Sciatic nerve (tissue), 2 donors: ENCODE data around the gene GBGT1. TPM values are rescaled to one million over a fixed set of nuclear protein-coding genes. Genes with fewer than 3 reads are reported as not detected.

ENCODE experiments used
- ATAC-seq: fragments of 200-7000 bp; cut with Tn5 transposase; one replicate; pipeline ENCODE4 v1.9.1; 2020; ENCODE audit warnings: mild to moderate bottlenecking, moderate library complexity
- DNase-seq: peaks from one replicate; pipeline ENCODE4 v3.0.0-alpha.2; 2020; ENCODE audit warnings: low spot score
- intact Hi-C: fragments of 100-400 bp; cut with DNase I; formaldehyde crosslinking; loops from one replicate; pipeline ENCODE4 v1.14.2; 2022
- total RNA-seq: library from RNA; stranded (reverse); fragmentation: NEBNext Ultra II Directional; extraction: Animal tissue kit (Norgen Biotek cat#: 25700); gene quantifications from one replicate; pipeline ENCODE4 v1.2.1, GENCODE V29; 2021
- donor health status: DM: no; HTN: no; CAD: no.
- donor health status: DM: no; HTN: no; CAD: no.

Gene GBGT1
- total RNA-seq, 1 donor from 2014 or later = 23.2 TPM

- DNase-seq (no peak), ATAC-seq (no peak)
- intact Hi-C loops = no loop called here
Observed at GRCh38 chr9:133134388-133135145, 29.1 kb downstream of the GBGT1 start.

DNA sequence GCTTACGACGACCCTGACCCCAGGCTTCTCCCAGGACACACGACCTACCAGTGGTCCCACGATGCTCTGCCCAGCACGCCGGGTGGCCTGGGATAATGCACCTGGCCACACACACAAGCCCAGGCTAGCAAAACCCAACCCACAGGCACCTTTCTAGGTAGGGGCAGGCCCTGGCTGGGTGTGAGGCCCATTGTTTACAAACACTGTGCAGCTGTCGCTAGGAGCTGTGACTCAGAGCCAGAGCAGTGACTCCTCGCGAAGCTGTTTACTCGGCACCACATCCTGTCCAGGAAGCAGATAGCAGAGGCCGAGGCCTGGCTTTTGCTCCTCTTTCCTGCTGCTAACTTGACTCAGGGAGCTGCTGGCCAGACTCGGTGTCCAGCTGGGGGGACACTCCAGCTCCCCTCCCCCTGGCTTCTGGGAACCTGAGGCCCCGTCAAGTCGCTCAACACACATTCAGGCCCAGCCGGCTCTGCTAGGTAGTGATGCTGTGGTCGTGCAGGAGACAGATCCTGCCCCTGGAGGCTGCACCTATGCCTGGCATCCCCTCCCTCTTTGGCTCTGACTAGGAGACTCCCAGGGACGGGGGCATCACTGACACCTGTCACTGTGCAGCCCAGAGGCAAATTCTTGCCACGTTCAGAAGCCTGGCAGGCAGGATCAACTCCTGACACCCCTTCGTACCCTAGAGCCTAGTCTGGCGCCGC is 29.9 kb downstream of the GBGT1 start:
- intact Hi-C loops = no loop called here

DNA sequence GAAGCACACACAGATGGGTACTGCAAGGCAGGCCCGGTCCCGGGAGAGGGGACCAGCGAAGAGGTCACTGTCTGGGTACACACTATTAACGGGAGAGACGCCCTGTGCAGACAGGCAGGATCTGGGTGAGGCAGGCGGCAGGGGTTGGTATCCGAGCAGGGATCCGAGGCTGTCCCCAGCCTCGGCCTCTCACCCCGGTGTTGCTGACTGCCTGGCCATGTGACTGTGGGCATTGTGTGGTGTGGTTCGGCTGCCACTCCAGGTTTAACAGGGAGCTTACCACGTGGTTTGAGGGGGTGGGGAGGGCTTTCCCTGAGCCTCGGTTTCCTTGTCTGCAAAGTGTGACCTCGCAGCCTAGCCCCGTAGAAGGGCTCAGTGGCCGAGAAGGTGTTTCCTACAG is 31.5 kb downstream of the GBGT1 start:
- intact Hi-C loops = no loop called here
- ATAC-seq = no peak
- DNase-seq = no peak

More for the DNA sequence above, 29.9 kb downstream of the GBGT1 start:
- peak; percentile 88 for ATAC-seq
- DNase-seq = no peak

- ATAC-seq = no peak
- intact Hi-C loops = no loop called here
- no peak for DNase-seq
Observed at GRCh38 chr9:133131506-133131905, 32.2 kb downstream of the GBGT1 start.

DNA sequence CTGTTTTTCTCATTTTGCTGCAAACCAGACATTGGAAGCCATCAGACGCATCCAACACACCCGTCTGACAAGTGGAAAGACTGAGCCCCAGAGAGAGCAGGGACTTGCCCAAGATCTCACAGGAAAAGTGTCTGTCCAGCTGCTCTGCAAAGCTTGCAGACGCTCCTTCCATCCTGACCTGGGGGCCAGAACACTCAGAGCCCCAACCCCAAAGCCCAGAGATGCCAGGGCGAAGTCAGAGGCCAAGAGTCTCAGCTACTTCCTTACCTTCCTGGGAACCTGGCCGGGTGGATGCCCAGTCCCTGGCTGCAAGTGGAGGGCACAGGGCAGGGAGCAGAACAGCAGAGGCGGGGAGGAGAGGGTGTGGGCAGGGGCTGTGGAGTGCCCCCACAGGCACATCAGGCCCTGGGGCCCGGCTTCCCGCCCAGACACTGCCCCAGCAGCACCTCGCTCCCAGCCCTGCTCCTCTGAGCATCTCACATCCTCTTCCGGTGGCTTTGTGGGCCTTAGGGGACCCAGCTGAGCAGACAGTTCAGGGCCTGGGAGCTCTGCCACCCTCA is 32.9 kb downstream of the GBGT1 start:
- intact Hi-C loops = no loop called here
- no peak for ATAC-seq
- DNase-seq = no peak

DNA sequence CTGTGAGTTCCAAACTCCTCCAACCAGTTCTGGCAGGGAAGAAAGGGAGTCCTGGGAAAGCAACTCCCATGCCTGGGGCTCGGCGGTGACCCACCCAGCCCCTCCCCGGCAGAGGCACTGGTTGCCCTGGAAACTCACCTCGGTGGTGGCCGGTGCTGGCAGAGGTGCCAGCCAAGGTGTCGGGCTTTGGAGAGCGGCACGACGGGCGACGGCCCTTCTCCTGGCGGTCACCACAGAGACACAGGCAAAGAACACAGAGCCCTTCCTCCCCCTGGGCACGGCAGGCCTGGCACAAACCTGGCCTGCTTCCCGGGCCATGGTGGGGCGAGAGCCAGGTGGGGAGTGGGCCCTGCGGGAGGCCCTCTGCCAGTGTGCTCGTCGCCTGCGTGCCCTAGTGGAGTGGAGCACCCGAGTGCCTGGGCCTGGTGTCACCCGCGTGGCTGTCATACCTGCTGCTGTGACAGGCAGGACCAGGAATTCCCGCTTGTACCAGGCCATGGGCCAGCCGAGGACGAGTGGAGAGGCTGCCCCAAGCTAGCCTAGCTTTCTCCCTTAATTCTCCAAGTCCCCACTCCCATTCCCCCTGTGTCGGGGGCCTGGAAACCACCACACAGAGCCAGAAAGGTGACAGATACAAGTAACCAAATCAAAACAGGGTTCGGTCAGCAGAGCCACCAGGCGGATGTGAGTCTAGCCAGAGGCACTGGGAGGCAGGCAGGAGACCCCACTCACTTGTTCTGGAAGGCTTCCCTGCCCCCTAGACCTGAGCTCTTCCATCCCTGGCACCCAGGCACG is 34.5 kb downstream of the GBGT1 start:
- DNase-seq = no peak
- intact Hi-C loops = no loop called here
- no peak for ATAC-seq

DNA sequence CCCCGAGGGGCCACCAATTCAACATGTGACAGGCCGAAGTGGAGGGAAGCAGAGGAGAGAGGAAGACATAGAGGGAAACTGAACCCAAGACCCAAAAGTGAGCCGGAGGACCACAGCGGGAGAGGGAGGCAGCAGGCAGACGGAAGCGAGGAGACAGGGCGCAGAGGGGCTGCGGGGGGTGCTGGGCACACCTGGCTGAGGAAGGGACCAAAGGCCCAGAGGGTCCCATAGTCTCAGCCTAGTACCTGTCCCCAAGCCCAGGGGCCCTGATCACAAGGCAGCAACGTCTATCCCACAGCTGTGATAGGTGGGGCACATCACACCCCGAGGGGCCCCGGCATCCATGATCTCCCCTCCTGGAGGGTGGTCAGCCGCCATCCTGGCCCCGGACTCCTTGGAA is 35.6 kb downstream of the GBGT1 start:
- no peak for DNase-seq
- intact Hi-C loops = no loop called here
- ATAC-seq = no peak

DNA sequence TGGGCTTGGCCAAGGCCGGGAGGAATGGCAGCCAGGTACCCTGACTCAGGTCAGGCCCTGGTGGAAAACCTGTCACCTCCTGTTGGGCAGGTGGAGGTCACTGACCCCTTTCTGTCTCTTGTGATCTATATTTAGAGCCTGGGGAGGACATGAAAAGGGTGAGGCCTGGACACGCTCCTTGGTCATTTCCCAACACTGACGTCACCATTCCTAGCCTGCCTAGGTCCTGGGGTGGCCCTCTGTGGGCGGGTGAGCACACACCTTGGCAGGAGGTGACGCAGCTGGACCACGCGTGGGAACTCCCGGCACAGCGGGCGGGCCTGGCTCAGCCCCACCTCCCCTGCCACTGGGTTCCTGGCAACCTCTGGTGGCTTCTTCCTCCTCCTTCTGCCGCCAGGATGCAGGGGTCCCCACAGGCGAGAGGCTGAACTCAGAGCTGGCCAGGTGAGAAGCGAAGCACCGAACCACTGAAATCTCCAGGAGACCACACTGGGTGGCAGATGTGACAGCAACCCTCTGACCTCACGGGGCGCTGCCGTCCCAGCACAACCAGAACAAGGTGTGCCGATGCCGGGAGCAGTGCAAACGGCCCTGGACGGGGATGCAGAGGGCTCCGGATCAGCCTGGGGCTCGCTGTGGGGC is 36.3 kb downstream of the GBGT1 start:
- intact Hi-C loops = no loop called here
- DNase-seq (no peak), ATAC-seq (peak; percentile 43)

GRCh38 chr9:133126697-133127339 is 36.9 kb downstream of the GBGT1 start:
- ATAC-seq = peak; percentile 53
- intact Hi-C loops = no loop called here
- no peak for DNase-seq

GRCh38 chr9:133125941-133126696 is 37.6 kb downstream of the GBGT1 start:
- intact Hi-C loops = no loop called here
- DNase-seq (no peak), ATAC-seq (peak; percentile 71)

- ATAC-seq (no peak), DNase-seq (no peak)
- intact Hi-C loops = no loop called here
Observed at GRCh38 chr9:133124907-133125275, 38.8 kb downstream of the GBGT1 start.

- intact Hi-C loops = no loop called here
- no peak for ATAC-seq
- no peak for DNase-seq
Observed at GRCh38 chr9:133124123-133124906, 39.4 kb downstream of the GBGT1 start.

DNA sequence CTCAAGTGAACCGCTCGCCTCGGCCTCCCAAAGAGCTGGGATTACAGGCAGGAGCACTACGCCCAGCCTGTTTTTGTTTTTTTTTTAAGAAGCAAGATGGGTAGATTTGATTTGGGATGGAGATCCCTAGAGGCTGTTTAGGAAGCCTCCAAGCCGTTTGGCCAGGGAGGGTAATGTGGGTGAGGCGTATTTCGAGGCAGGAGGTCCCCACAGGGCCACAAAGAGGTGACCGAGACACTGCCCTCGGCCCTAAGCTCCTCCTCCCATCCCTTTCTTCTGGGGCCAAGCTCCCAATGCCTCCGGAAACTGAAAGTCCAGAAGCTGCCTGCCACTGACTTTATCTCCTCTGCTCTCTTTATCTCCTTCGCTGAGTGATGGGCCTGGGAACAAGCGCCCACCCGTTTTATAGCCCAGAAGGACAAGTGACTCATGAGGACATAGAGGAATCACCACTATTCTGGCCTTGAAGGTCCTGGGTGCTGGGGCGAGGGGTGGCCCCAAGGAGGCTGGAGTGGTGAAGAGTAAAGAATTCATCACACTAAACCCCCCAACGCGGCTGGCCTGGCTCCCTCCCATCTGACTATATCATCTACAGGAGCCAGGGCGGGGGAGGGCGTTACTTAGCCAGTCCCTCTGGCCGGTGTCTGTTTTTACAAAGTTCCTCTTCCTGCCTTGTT is 40.6 kb downstream of the GBGT1 start:
- no peak for DNase-seq
- ATAC-seq = peak; percentile 3

DNA sequence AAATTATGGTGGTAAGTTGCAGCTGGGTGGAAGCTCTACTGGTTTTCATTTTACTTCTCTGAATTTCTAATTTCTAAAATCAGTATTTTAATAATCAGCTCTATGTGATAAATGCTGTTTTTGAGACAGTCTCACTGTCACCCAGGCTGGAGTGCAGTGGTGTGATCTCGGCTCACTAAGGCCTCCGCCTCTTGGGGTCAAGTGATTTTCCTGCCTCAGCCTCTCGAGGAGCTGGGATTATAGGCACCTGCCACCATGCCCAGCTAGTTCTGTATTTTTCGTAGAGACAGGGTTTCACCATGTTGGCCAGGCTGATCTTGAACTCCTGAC is 41.1 kb downstream of the GBGT1 start:
- intact Hi-C loops = no loop called here
- ATAC-seq = no peak
- DNase-seq = no peak

More for the DNA sequence above, 40.6 kb downstream of the GBGT1 start:
- intact Hi-C loops = no loop called here

DNA sequence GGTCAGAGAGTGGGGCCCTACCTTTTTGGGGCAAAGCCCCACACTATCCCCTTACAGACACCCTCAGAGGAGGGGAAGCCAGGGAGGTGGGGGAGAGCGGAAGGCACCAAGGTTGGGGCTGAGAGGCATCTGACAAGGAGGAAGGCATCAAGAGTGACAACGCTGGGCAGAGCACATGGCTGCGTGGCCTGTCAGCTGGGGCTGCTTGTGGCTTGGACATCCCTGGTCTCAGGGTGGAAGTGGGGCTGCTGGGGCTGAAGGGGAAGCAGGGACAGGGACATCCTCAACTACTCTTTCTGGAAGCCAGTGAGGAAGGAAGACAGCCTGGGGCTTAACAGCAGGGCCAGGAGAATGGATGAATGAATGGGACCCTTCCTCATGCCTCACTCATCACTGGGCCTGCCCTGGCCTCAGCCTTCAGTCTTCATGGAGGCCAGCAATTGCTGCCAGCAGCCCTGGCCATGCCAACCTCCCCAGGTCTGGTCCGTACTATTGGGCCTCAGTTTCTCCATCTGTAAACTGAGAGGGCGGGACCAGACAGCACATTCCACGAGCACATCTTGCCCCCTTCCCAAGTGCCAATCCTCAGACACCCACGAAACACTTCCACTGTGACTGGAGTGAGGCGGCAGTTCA is 41.7 kb downstream of the GBGT1 start:
- DNase-seq (no peak), ATAC-seq (peak; percentile 1)
- intact Hi-C loops = no loop called here

- ATAC-seq (peak; percentile 86), DNase-seq (peak; percentile 94)
- intact Hi-C loops = no loop called here
Observed at GRCh38 chr9:133121198-133121914, 42.4 kb downstream of the GBGT1 start, which contains the start of gene RALGDS. Gene RALGDS, minus strand, starts transcription at chr9:133121240. Its CDS starts 86 bp downstream, at chr9:133121154.
